Measurements from ENCODE around the gene MAEL. TPM values are rescaled to one million over a fixed set of nuclear protein-coding genes. Genes with fewer than 3 reads are reported as not detected.

Gene MAEL
- total RNA-seq, 1 experiment from 2014 or later = not detected

DNA sequence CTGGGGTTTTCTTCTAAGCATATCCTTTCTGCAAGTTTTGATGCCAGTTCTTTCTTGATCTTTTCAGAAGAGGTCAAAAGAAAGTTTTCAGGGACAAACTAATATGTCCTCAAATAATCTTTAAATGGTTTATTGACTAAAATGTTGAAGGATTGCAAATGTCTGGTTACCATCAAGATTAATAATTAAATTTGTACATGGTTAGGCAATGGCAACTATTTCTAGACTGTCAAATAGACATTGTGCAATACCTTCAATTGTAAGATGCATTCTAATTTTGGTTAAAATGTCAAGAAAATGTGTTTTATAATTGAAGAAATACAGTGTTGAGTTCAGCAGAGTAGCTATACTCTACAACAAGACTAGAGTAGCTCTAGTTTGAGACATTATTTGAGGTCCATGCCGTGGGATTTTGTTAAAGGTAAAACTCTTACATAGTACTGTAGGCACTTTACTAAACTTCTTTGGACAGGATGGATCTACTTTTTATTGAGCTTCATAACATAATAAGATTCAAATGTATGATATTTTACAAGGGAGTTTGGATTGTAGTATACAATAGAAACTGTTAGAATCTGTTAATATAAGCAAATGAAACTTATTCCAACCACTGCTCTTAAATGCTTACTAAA, 22.6 kb downstream of the MAEL start:
- in situ Hi-C loops (cut with HindIII; ENCODE audit: low pct_unique_long_range_greater_than_20kb, low sequenced_read_pairs) = no loop called here
- H3K27me3 ChIP-seq (ENCODE audit: control insufficient read depth, insufficient read depth, low read length) = peaks cover 20% of the 10 kb centered on the region
- ChIA-PET POLR2A (interaction anchor here (0.6 kb wide), 1 partner anchor 14 kb away, joined by 4 read pairs; no protein-coding TSS in a partner anchor), CTCF (no interaction called here)
- ATAC-seq (no peak), DNase-seq (ENCODE audit: low read depth, low spot score) (no peak)
- H3K4me1 ChIP-seq (ENCODE audit: control insufficient read depth, insufficient read depth, low read length) = no peaks in the 10 kb centered on the region
- H3K9me3 ChIP-seq (ENCODE audit: control insufficient read depth, insufficient read depth, low read depth, low read length) = no peaks in the 10 kb centered on the region
- H3K27ac ChIP-seq (ENCODE audit: low read length) = no peak overlapping the region
- intact Hi-C loops (cut with micrococcal nuclease; ENCODE audit: unreplicated experiment) = no loop called here
- no peak overlapping the region for H3K4me3 ChIP-seq (ENCODE audit: low read depth in 2 of 2, low read length in 2 of 2)
- no peaks in the 10 kb centered on the region for H3K36me3 ChIP-seq (ENCODE audit: control insufficient read depth, insufficient read depth, low read length)
- no peak for TF ChIP-seq SIN3A (IDR thresholded peaks at IDR 0.05; ENCODE audit: borderline replicate concordance, insufficient read depth, low read depth, low read length)
- TF ChIP-seq, protein P1, sequence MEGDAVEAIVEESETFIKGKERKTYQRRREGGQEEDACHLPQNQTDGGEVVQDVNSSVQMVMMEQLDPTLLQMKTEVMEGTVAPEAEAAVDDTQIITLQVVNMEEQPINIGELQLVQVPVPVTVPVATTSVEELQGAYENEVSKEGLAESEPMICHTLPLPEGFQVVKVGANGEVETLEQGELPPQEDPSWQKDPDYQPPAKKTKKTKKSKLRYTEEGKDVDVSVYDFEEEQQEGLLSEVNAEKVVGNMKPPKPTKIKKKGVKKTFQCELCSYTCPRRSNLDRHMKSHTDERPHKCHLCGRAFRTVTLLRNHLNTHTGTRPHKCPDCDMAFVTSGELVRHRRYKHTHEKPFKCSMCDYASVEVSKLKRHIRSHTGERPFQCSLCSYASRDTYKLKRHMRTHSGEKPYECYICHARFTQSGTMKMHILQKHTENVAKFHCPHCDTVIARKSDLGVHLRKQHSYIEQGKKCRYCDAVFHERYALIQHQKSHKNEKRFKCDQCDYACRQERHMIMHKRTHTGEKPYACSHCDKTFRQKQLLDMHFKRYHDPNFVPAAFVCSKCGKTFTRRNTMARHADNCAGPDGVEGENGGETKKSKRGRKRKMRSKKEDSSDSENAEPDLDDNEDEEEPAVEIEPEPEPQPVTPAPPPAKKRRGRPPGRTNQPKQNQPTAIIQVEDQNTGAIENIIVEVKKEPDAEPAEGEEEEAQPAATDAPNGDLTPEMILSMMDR (IDR thresholded peaks at IDR 0.05) = no peak
- no peak for TF ChIP-seq TCF7L2 (IDR thresholded peaks at IDR 0.05; ENCODE audit: low read depth, low read length)
- TF ChIP-seq POLR2AphosphoS5 (IDR thresholded peaks at IDR 0.05; ENCODE audit: low read depth, low read length) = no peak
- TF ChIP-seq, protein P2, sequence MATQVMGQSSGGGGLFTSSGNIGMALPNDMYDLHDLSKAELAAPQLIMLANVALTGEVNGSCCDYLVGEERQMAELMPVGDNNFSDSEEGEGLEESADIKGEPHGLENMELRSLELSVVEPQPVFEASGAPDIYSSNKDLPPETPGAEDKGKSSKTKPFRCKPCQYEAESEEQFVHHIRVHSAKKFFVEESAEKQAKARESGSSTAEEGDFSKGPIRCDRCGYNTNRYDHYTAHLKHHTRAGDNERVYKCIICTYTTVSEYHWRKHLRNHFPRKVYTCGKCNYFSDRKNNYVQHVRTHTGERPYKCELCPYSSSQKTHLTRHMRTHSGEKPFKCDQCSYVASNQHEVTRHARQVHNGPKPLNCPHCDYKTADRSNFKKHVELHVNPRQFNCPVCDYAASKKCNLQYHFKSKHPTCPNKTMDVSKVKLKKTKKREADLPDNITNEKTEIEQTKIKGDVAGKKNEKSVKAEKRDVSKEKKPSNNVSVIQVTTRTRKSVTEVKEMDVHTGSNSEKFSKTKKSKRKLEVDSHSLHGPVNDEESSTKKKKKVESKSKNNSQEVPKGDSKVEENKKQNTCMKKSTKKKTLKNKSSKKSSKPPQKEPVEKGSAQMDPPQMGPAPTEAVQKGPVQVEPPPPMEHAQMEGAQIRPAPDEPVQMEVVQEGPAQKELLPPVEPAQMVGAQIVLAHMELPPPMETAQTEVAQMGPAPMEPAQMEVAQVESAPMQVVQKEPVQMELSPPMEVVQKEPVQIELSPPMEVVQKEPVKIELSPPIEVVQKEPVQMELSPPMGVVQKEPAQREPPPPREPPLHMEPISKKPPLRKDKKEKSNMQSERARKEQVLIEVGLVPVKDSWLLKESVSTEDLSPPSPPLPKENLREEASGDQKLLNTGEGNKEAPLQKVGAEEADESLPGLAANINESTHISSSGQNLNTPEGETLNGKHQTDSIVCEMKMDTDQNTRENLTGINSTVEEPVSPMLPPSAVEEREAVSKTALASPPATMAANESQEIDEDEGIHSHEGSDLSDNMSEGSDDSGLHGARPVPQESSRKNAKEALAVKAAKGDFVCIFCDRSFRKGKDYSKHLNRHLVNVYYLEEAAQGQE (IDR thresholded peaks at IDR 0.05; ENCODE audit: insufficient read depth in 1 of 2, low read depth in 2 of 2, low read length in 1 of 2) = no peak
- BruUV-seq (replicated peaks) = no TSS peak

DNA sequence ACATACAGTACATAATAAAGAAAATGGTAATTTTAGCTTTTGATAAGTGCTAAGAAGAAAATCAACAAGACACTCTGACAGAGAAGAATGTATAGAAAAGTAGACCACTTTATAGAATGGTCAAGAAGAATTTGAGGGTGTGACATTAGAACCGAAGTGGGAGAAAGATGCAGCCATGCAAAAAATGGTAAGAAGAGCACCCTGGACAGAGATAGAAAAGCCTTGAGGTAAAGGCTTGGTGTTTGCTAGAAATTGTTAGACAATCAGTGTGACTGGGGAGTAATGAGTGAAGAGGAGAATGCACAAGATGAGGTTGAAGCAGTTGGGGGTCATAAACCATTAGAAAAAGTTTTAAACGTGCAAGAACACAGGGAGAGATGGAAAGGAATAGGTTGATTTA, 23.5 kb downstream of the MAEL start:
- no TSS peak for BruUV-seq (replicated peaks)
- no peak overlapping the region for H3K4me3 ChIP-seq (ENCODE audit: low read depth in 2 of 2, low read length in 2 of 2)
- in situ Hi-C loops (cut with HindIII; ENCODE audit: low pct_unique_long_range_greater_than_20kb, low sequenced_read_pairs) (no loop called here), intact Hi-C loops (cut with micrococcal nuclease; ENCODE audit: unreplicated experiment) (no loop called here)
- POLR2A ChIA-PET = no interaction called here
- H3K9me3 ChIP-seq (ENCODE audit: control insufficient read depth, insufficient read depth, low read depth, low read length) = no peaks in the 10 kb centered on the region
- TF ChIP-seq, protein P1 (IDR thresholded peaks at IDR 0.05) = no peak
- TF ChIP-seq, protein P2 (IDR thresholded peaks at IDR 0.05; ENCODE audit: insufficient read depth in 1 of 2, low read depth in 2 of 2, low read length in 1 of 2) = no peak
- TF ChIP-seq TCF7L2 (IDR thresholded peaks at IDR 0.05; ENCODE audit: low read depth, low read length) (no peak), SIN3A (IDR thresholded peaks at IDR 0.05; ENCODE audit: borderline replicate concordance, insufficient read depth, low read depth, low read length) (no peak), POLR2AphosphoS5 (IDR thresholded peaks at IDR 0.05; ENCODE audit: low read depth, low read length) (no peak)
- H3K4me1 ChIP-seq (ENCODE audit: control insufficient read depth, insufficient read depth, low read length) = no peaks in the 10 kb centered on the region
- no peak overlapping the region for H3K27ac ChIP-seq (ENCODE audit: low read length)
- ATAC-seq = no peak
- no peaks in the 10 kb centered on the region for H3K36me3 ChIP-seq (ENCODE audit: control insufficient read depth, insufficient read depth, low read length)
- DNase-seq (ENCODE audit: low read depth, low spot score) = no peak
- peaks cover 20% of the 10 kb centered on the region for H3K27me3 ChIP-seq (ENCODE audit: control insufficient read depth, insufficient read depth, low read length)
- CTCF ChIA-PET = no interaction called here

Measured in Panc1 (cell line).